Retinal pigment epithelial cell (primary cell): ENCODE results near the gene TK2.
"Not testable (repeated sequence)": the region's sequence is repeated elsewhere in the genome, so short reads cannot be mapped to it uniquely, and the experiment has no call there.

Source experiments
- DNase-seq: peaks from one replicate; pipeline ENCODE4 v3.0.0-alpha.2; 2010; ENCODE audit warnings: low read depth
- H3K4me3 ChIP-seq: 2 replicates; pipeline ENCODE4 v1.5.1; 2011; ENCODE audit warnings: mild to moderate bottlenecking, low read length, control low read depth, moderate library complexity
- TF ChIP-seq, protein P1 (sequence below): conservative IDR thresholded peaks from 2 replicates; pipeline ENCODE4 v1.5.1; 2011; ENCODE audit warnings: low read depth, low read length, control low read depth, inconsistent platforms

Gene TK2

GRCh38 chr16:66549284-66550131, at the start of gene TK2:
TK2 (minus strand) TSS chr16:66550122; CDS start chr16:66550061, 61 bp downstream.
- DNase-seq, result no peak
- peak within 1 kb of the TSS; percentile 70 for H3K4me3 ChIP-seq
- TF ChIP-seq, protein P1, sequence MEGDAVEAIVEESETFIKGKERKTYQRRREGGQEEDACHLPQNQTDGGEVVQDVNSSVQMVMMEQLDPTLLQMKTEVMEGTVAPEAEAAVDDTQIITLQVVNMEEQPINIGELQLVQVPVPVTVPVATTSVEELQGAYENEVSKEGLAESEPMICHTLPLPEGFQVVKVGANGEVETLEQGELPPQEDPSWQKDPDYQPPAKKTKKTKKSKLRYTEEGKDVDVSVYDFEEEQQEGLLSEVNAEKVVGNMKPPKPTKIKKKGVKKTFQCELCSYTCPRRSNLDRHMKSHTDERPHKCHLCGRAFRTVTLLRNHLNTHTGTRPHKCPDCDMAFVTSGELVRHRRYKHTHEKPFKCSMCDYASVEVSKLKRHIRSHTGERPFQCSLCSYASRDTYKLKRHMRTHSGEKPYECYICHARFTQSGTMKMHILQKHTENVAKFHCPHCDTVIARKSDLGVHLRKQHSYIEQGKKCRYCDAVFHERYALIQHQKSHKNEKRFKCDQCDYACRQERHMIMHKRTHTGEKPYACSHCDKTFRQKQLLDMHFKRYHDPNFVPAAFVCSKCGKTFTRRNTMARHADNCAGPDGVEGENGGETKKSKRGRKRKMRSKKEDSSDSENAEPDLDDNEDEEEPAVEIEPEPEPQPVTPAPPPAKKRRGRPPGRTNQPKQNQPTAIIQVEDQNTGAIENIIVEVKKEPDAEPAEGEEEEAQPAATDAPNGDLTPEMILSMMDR, result peak; percentile 31

GRCh38 chr16:66598111-66598510, 48.2 kb upstream of the TK2 start:
- DNase-seq, result no peak
- TF ChIP-seq, protein P1, result no peak
- no peak overlapping the region for H3K4me3 ChIP-seq

- TF ChIP-seq, protein P1, result no peak
- DNase-seq, result no peak
- no peak overlapping the region for H3K4me3 ChIP-seq
Observed at GRCh38 chr16:66596986-66597848, 47.3 kb upstream of the TK2 start.

DNA sequence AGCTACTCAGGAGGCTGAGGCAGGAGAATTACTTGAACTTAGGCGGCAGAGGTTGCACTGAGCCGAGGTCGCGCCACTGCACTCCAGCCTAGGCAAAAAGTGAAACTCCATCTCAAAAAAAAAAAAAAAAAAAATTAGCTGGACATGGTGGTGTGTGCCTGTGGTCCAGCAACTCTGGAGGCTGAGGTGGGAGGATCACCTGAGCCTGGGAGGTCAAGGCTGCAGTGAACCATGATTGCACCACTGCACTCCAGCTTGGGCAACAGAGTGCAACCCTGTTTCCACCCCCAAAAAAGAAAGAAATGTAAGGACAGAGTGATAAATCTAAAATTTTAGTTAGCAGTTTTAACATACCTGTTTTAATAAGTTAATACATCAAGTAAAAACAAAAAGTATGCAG, 46.6 kb upstream of the TK2 start:
- not testable (repeated sequence) for H3K4me3 ChIP-seq, DNase-seq

GRCh38 chr16:66594739-66595138, 44.8 kb upstream of the TK2 start:
- no peak for DNase-seq
- TF ChIP-seq, protein P1, result no peak
- no peak overlapping the region for H3K4me3 ChIP-seq

DNA sequence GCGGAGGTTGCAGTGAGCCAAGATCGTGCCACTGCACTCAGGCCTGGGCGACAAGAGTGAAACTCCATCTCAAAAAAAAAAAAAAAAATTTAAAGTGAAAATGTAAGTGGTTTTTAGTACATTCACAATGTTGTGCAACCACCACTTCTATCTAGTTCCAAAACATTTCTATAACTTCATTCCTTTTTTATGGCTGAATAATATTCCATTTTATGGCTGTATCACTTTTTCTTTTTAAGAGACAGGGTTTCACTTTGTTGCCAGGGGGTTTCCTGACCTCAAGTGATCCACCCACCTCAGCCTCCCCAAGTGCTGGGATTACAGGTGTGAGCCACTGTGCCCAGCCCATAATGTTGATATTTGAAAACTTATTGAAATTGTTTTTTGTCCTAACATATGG, 42.9 kb upstream of the TK2 start:
- DNase-seq, result no peak
- H3K4me3 ChIP-seq, result no peak overlapping the region
- TF ChIP-seq, protein P1, result no peak

- no peak for DNase-seq
- H3K4me3 ChIP-seq, result no peak overlapping the region
- TF ChIP-seq, protein P1, result no peak
Observed at GRCh38 chr16:66592241-66592640, 42.3 kb upstream of the TK2 start.
